Fibroblast of lung (primary cell): Measurements from ENCODE around the gene JUNB. TPM values are rescaled to one million over a fixed set of nuclear protein-coding genes. Genes with fewer than 3 reads are reported as not detected.

ENCODE experiments used
- DNase-seq, 2 donors: peaks; one replicate each; pipeline versions ENCODE4 v3.0.0 to v3.0.0-alpha.2; 2010; ENCODE audit warnings: low read depth in 2 of 2
- H2AFZ ChIP-seq: 2 replicates; pipeline ENCODE4 v1.5.1; 2012; ENCODE audit warnings: low read length, control low read depth, inconsistent platforms
- H3K27ac ChIP-seq: 2 replicates; pipeline ENCODE4 v1.5.1; 2011; ENCODE audit warnings: low read length, control low read depth; ENCODE audit not compliant: insufficient read depth
- H3K27me3 ChIP-seq: 2 replicates; pipeline ENCODE4 v1.5.1; 2011; ENCODE audit warnings: mild to moderate bottlenecking, low read length; ENCODE audit not compliant: control insufficient read depth, insufficient read depth
- H3K36me3 ChIP-seq: 2 replicates; pipeline ENCODE4 v1.5.1; 2011; ENCODE audit warnings: low read length; ENCODE audit not compliant: control insufficient read depth, insufficient read depth
- H3K4me1 ChIP-seq: 2 replicates; pipeline ENCODE4 v1.5.1; 2011; ENCODE audit warnings: low read length; ENCODE audit not compliant: control insufficient read depth, insufficient read depth; ENCODE audit errors: extremely low read depth
- H3K4me2 ChIP-seq: 2 replicates; pipeline ENCODE4 v1.5.1; 2011; ENCODE audit warnings: low read length, control low read depth; ENCODE audit not compliant: insufficient read depth; ENCODE audit errors: extremely low read depth
- H3K4me3 ChIP-seq, 4 experiments: fragments of 200-600 bp in 1 of 4; sonication (generic) in 1 of 4; replicated peaks in 1 of 4; 2 replicates each; pipeline ENCODE4 v1.5.1; 2011 to 2016; ENCODE audit warnings: low read length in 4 of 4, low read depth in 3 of 4, mild to moderate bottlenecking in 3 of 4, control low read depth in 2 of 4, inconsistent platforms in 1 of 4, mixed read lengths in 1 of 4; ENCODE audit not compliant: insufficient read depth in 1 of 4; ENCODE audit errors: control extremely low read depth in 1 of 4
- H3K79me2 ChIP-seq: 2 replicates; pipeline ENCODE4 v1.5.1; 2012; ENCODE audit warnings: mild to moderate bottlenecking, low read length, inconsistent platforms; ENCODE audit not compliant: control insufficient read depth, insufficient read depth
- H3K9ac ChIP-seq: 2 replicates; pipeline ENCODE4 v1.5.1; 2011; ENCODE audit warnings: mild to moderate bottlenecking, low read length, control low read depth; ENCODE audit not compliant: insufficient read depth
- H3K9me3 ChIP-seq: 2 replicates; pipeline ENCODE4 v1.5.1; 2012; ENCODE audit warnings: low read depth, low read length; ENCODE audit not compliant: control insufficient read depth, insufficient read depth
- H4K20me1 ChIP-seq: 2 replicates; pipeline ENCODE4 v1.5.1; 2011; ENCODE audit warnings: low read length; ENCODE audit not compliant: control insufficient read depth, insufficient read depth; ENCODE audit errors: extremely low read depth
- CTCF ChIP-seq, 2 donors: IDR thresholded peaks in 1 of 2; conservative IDR thresholded peaks in 1 of 2; 1 replicate in 1 of 2; 2 replicates in 1 of 2; pipeline ENCODE4 v1.5.1; 2011 to 2012; ENCODE audit warnings: low read length in 2 of 2, control low read depth in 1 of 2, inconsistent platforms in 1 of 2, low read depth in 1 of 2, mild to moderate bottlenecking in 1 of 2
- EZH2 ChIP-seq: IDR thresholded peaks from 2 replicates; pipeline ENCODE4 v1.5.1; 2012; ENCODE audit warnings: low read length, control low read depth, mild to moderate bottlenecking; ENCODE audit errors: missing control alignments
- polyA plus RNA-seq, 2 donors: library from polyadenylated mRNA; depleted of rRNA in 1 of 2; stranded (reverse) in 1 of 2; unstranded in 1 of 2; fragments of >200 nt; gene quantifications; 2 replicates each; pipeline ENCODE4 v1.2.1, GENCODE V29; 2011 to 2012; ENCODE audit warnings: missing spikeins in 1 of 2
- total RNA-seq: library from RNA; depleted of rRNA; stranded (reverse); fragments of >200 nt; gene quantifications from 2 replicates; pipeline ENCODE4 v1.2.1, GENCODE V29; 2014

JUNB gene
- total and polyA plus RNA-seq, 2 donors (not counting 1 experiment from before 2014, with no cell fraction given) = 20.2 to 108 TPM

GRCh38 chr19:12788682-12789097, 2.6 kb upstream of the JUNB start:
- Histone ChIP-seq H3K9me3 (no peaks in the 10 kb centered on the region), H3K4me2 (peak overlapping the region; percentile 76), H3K27me3 (no peaks in the 10 kb centered on the region), H3K36me3 (peaks cover 2% of the 10 kb centered on the region), H3K4me3 (peak overlapping the region; percentile 17 to 96 (median 33)), H3K4me1 (peaks cover 30% of the 10 kb centered on the region), H3K9ac (peak overlapping the region; percentile 75), H3K79me2 (peaks cover 20% of the 10 kb centered on the region), H4K20me1 (no peaks in the 10 kb centered on the region), H3K27ac (peak overlapping the region; percentile 97), H2AFZ (no peak overlapping the region)
- DNase-seq = peak in 1 of 2 donors; percentile 63
- no peak for TF ChIP-seq EZH2
- TF ChIP-seq CTCF (conservative IDR thresholded peaks at IDR 0.05 in 1 of 2, IDR thresholded peaks at IDR 0.05 in 1 of 2; ENCODE audit: low read depth in 1 of 2, low read length in 2 of 2) = no peak

- H2AFZ ChIP-seq = no peak overlapping the region
- H3K36me3 ChIP-seq = peaks cover 2% of the 10 kb centered on the region
- no peaks in the 10 kb centered on the region for H4K20me1 ChIP-seq
- H3K4me1 ChIP-seq = peaks cover 25% of the 10 kb centered on the region
- H3K27me3 ChIP-seq = no peaks in the 10 kb centered on the region
- H3K9ac ChIP-seq = peak overlapping the region; percentile 81
- no peak for TF ChIP-seq CTCF (conservative IDR thresholded peaks at IDR 0.05 in 1 of 2, IDR thresholded peaks at IDR 0.05 in 1 of 2; ENCODE audit: low read depth in 1 of 2, low read length in 2 of 2)
- no peak for TF ChIP-seq EZH2
- peak overlapping the region; percentile 17 to 96 (median 33) for H3K4me3 ChIP-seq
- peak overlapping the region; percentile 97 for H3K4me2 ChIP-seq
- peaks cover 20% of the 10 kb centered on the region for H3K79me2 ChIP-seq
- peak overlapping the region; percentile 97 for H3K27ac ChIP-seq
- no peaks in the 10 kb centered on the region for H3K9me3 ChIP-seq
- DNase-seq = no peak
Measured at GRCh38 chr19:12789098-12789903, 2.0 kb upstream of the JUNB start.

GRCh38 chr19:12789904-12790619, 1.2 kb upstream of the JUNB start:
- Histone ChIP-seq H3K4me3 (peak overlapping the region; percentile 1 to 96 (median 36)), H3K9ac (peak overlapping the region; percentile 81), H3K79me2 (peaks cover 20% of the 10 kb centered on the region), H3K4me1 (peaks cover 25% of the 10 kb centered on the region), H3K9me3 (no peaks in the 10 kb centered on the region), H4K20me1 (no peaks in the 10 kb centered on the region), H3K36me3 (peaks cover 2% of the 10 kb centered on the region), H3K27ac (peak overlapping the region; percentile 97), H2AFZ (no peak overlapping the region), H3K4me2 (peak overlapping the region; percentile 97), H3K27me3 (no peaks in the 10 kb centered on the region)
- DNase-seq = peak; percentile 96
- TF ChIP-seq CTCF (conservative IDR thresholded peaks at IDR 0.05 in 1 of 2, IDR thresholded peaks at IDR 0.05 in 1 of 2; ENCODE audit: low read depth in 1 of 2, low read length in 2 of 2) (no peak), EZH2 (no peak)
